ENCODE measurements around the gene DTD1. TPM values are rescaled to one million over a fixed set of nuclear protein-coding genes. Genes with fewer than 3 reads are reported as not detected.

Gene DTD1
- total RNA-seq, 1 experiment from 2014 or later, result 109 TPM

- Histone ChIP-seq H3K27me3 (replicated peaks; ENCODE audit: control insufficient read depth, insufficient read depth, low read length) (no peaks in the 10 kb centered on the region), H3K4me1 (no peaks in the 10 kb centered on the region), H3K9me3 (no peaks in the 10 kb centered on the region), H3K36me3 (ENCODE audit: control insufficient read depth, insufficient read depth, low read length) (no peaks in the 10 kb centered on the region), H3K4me3 (ENCODE audit: low read depth, low read length) (no peak overlapping the region)
- intact Hi-C loops (cut with micrococcal nuclease; ENCODE audit: unreplicated experiment), result no loop called here
- DNase-seq, result no peak
- H3K4me3 Mint-ChIP-seq (ENCODE audit: unreplicated experiment), result no peak overlapping the region
- no peak overlapping the region for H3K27ac Mint-ChIP-seq (ENCODE audit: unreplicated experiment)
- TF ChIP-seq CTCF (IDR thresholded peaks at IDR 0.05; ENCODE audit: insufficient read depth in 1 of 2, low read depth in 1 of 2, low read length in 1 of 2, severe bottlenecking in 1 of 2, unreplicated experiment in 1 of 2), result no peak
- H3K4me1 Mint-ChIP-seq (ENCODE audit: low read depth, unreplicated experiment), result peaks cover 6% of the 10 kb centered on the region
- CTCF ChIA-PET, result interaction anchor here (0.5 kb wide), 1 partner anchor 185 kb away, joined by 3 read pairs; no protein-coding TSS in a partner anchor
- no peaks in the 10 kb centered on the region for H3K27me3 Mint-ChIP-seq (ENCODE audit: insufficient read depth, unreplicated experiment)
- POLR2A ChIA-PET, result no interaction called here
- H3K36me3 Mint-ChIP-seq (ENCODE audit: insufficient read depth, unreplicated experiment), result no peaks in the 10 kb centered on the region
- BruUV-seq (replicated peaks), result no TSS peak
- H3K9me3 Mint-ChIP-seq (ENCODE audit: unreplicated experiment), result no peaks in the 10 kb centered on the region
These were observed 129.2 kb downstream of the DTD1 start for GRCh38 chr20:18717062-18717461.

GRCh38 chr20:18718129-18718528, 130.3 kb downstream of the DTD1 start:
- no TSS peak for BruUV-seq (replicated peaks)
- H3K27me3 Mint-ChIP-seq (ENCODE audit: insufficient read depth, unreplicated experiment), result no peaks in the 10 kb centered on the region
- intact Hi-C loops (cut with micrococcal nuclease; ENCODE audit: unreplicated experiment), result no loop called here
- H3K4me3 ChIP-seq (ENCODE audit: low read depth, low read length), result no peak overlapping the region
- no peaks in the 10 kb centered on the region for H3K4me1 ChIP-seq
- H3K4me1 Mint-ChIP-seq (ENCODE audit: low read depth, unreplicated experiment), result peaks cover 6% of the 10 kb centered on the region
- no peaks in the 10 kb centered on the region for H3K36me3 Mint-ChIP-seq (ENCODE audit: insufficient read depth, unreplicated experiment)
- H3K27ac Mint-ChIP-seq (ENCODE audit: unreplicated experiment), result no peak overlapping the region
- no peak overlapping the region for H3K4me3 Mint-ChIP-seq (ENCODE audit: unreplicated experiment)
- no peaks in the 10 kb centered on the region for H3K9me3 Mint-ChIP-seq (ENCODE audit: unreplicated experiment)
- ChIA-PET POLR2A (no interaction called here), CTCF (no interaction called here)
- peak in 1 of 2 experiments; percentile 21 for TF ChIP-seq CTCF (IDR thresholded peaks at IDR 0.05; ENCODE audit: insufficient read depth in 1 of 2, low read depth in 1 of 2, low read length in 1 of 2, severe bottlenecking in 1 of 2, unreplicated experiment in 1 of 2)
- H3K9me3 ChIP-seq, result no peaks in the 10 kb centered on the region
- H3K36me3 ChIP-seq (ENCODE audit: control insufficient read depth, insufficient read depth, low read length), result no peaks in the 10 kb centered on the region
- no peaks in the 10 kb centered on the region for H3K27me3 ChIP-seq (replicated peaks; ENCODE audit: control insufficient read depth, insufficient read depth, low read length)
- DNase-seq, result no peak

- Mint-ChIP-seq H3K9me3 (ENCODE audit: unreplicated experiment) (no peaks in the 10 kb centered on the region), H3K27me3 (ENCODE audit: insufficient read depth, unreplicated experiment) (no peaks in the 10 kb centered on the region), H3K4me3 (ENCODE audit: unreplicated experiment) (no peak overlapping the region), H3K27ac (ENCODE audit: unreplicated experiment) (no peak overlapping the region), H3K4me1 (ENCODE audit: low read depth, unreplicated experiment) (peaks cover 6% of the 10 kb centered on the region), H3K36me3 (ENCODE audit: insufficient read depth, unreplicated experiment) (no peaks in the 10 kb centered on the region)
- ChIA-PET POLR2A (no interaction called here), CTCF (no interaction called here)
- BruUV-seq (replicated peaks), result no TSS peak
- intact Hi-C loops (cut with micrococcal nuclease; ENCODE audit: unreplicated experiment), result no loop called here
- H3K4me3 ChIP-seq (ENCODE audit: low read depth, low read length), result no peak overlapping the region
- H3K9me3 ChIP-seq, result no peaks in the 10 kb centered on the region
- no peak for DNase-seq
- no peaks in the 10 kb centered on the region for H3K36me3 ChIP-seq (ENCODE audit: control insufficient read depth, insufficient read depth, low read length)
- H3K27me3 ChIP-seq (replicated peaks; ENCODE audit: control insufficient read depth, insufficient read depth, low read length), result no peaks in the 10 kb centered on the region
- no peaks in the 10 kb centered on the region for H3K4me1 ChIP-seq
- TF ChIP-seq CTCF (IDR thresholded peaks at IDR 0.05; ENCODE audit: insufficient read depth in 1 of 2, low read depth in 1 of 2, low read length in 1 of 2, severe bottlenecking in 1 of 2, unreplicated experiment in 1 of 2), result no peak
These were observed 131.6 kb downstream of the DTD1 start for GRCh38 chr20:18719426-18719825.

Measured in Caco-2 (cell line).